Endothelial cell of umbilical vein (primary cell): ENCODE measurements around the gene SLC8A1. TPM values are rescaled to one million over a fixed set of nuclear protein-coding genes. Genes with fewer than 3 reads are reported as not detected.

Source experiments
- BruUV-seq: library from RNA; stranded (reverse); fragments of 400-500 nt; replicated peaks from 2 replicates; lab custom pipeline; 2021; lab: Mats Ljungman, UMichigan
- CTCF ChIA-PET: fragments of 300-600, 350-600 bp; sonication (Branson Sonifier 250); formaldehyde crosslinking; loops from one replicate; lab custom pipeline; 2021; ENCODE audit warnings: antibody characterized with exemption, inconsistent platforms; lab: Charles Lee
- POLR2A ChIA-PET: fragments of 300-600, 350-600 bp; sonication (Branson Sonifier 250); formaldehyde crosslinking; loops from one replicate; lab custom pipeline; 2021; ENCODE audit warnings: antibody characterized with exemption, inconsistent platforms; lab: Charles Lee
- DNase-seq: peaks from one replicate; pipeline ENCODE4 v3.0.0-alpha.2; 2011; ENCODE audit warnings: low read depth, low spot score
- FAIRE-seq: peaks from 2 replicates; lab custom pipeline; 2011; peaks lifted over from hg19 to GRCh38; lab: Jason Lieb, UNC
- H2AFZ ChIP-seq: 2 replicates; pipeline ENCODE4 v1.6.0; 2012; ENCODE audit warnings: low read depth, low read length, control low read depth, inconsistent platforms
- H3K27ac ChIP-seq: 2 replicates; pipeline ENCODE4 v1.5.1; 2011; ENCODE audit warnings: low read depth, mild to moderate bottlenecking, control low read depth, low read length, moderate library complexity; ENCODE audit not compliant: insufficient read depth
- H3K27me3 ChIP-seq, 2 experiments: 2 replicates each; pipeline versions ENCODE4 v1.6.0 to v1.6.1; 2011; ENCODE audit warnings: low read length in 2 of 2, mixed read lengths in 1 of 2; ENCODE audit not compliant: control insufficient read depth in 2 of 2, insufficient read depth in 2 of 2
- H3K36me3 ChIP-seq, 2 experiments: 2 replicates in 1 of 2; 3 replicates in 1 of 2; pipeline ENCODE4 v1.5.1; 2011; ENCODE audit warnings: low read length in 2 of 2, mild to moderate bottlenecking in 1 of 2, moderate library complexity in 1 of 2; ENCODE audit not compliant: control insufficient read depth in 2 of 2, insufficient read depth in 2 of 2; ENCODE audit errors: extremely low read depth in 1 of 2
- H3K4me1 ChIP-seq: 3 replicates; pipeline ENCODE4 v1.5.1; 2011; ENCODE audit warnings: mild to moderate bottlenecking, low read length; ENCODE audit not compliant: control insufficient read depth, insufficient read depth; ENCODE audit errors: extremely low read depth
- H3K4me2 ChIP-seq: 2 replicates; pipeline ENCODE4 v1.6.1; 2011; ENCODE audit warnings: low read length, control low read depth, mixed read lengths; ENCODE audit not compliant: insufficient read depth
- H3K4me3 ChIP-seq, 3 experiments: fragments of 200-600 bp in 1 of 3; sonication (generic), shearing (Covaris generic) in 1 of 3; replicated peaks in 1 of 3; 2 replicates each; pipeline ENCODE4 v1.5.1; 2011 to 2016; ENCODE audit warnings: control low read depth in 3 of 3, low read length in 3 of 3, mild to moderate bottlenecking in 2 of 3, inconsistent platforms in 1 of 3, low read depth in 1 of 3, moderate library complexity in 1 of 3; ENCODE audit not compliant: insufficient read depth in 1 of 3
- H3K79me2 ChIP-seq: 2 replicates; pipeline ENCODE4 v1.6.0; 2012; ENCODE audit warnings: low read length, inconsistent platforms; ENCODE audit not compliant: control insufficient read depth, insufficient read depth
- H3K9ac ChIP-seq: replicated peaks from 2 replicates; pipeline ENCODE3; 2011; ENCODE audit warnings: low read length, control low read depth; ENCODE audit not compliant: insufficient read depth; ENCODE audit errors: extremely low read depth
- H3K9me1 ChIP-seq: replicated peaks from 3 replicates; pipeline ENCODE4 v1.6.0; 2011; ENCODE audit warnings: mild to moderate bottlenecking, low read length; ENCODE audit not compliant: control insufficient read depth, insufficient read depth; ENCODE audit errors: extremely low read depth
- H3K9me3 ChIP-seq: replicated peaks from 2 replicates; pipeline ENCODE4 v1.5.1; 2012; ENCODE audit warnings: low read length, inconsistent platforms; ENCODE audit not compliant: control insufficient read depth, insufficient read depth
- H4K20me1 ChIP-seq: replicated peaks from 2 replicates; pipeline ENCODE3; 2011; ENCODE audit warnings: mild to moderate bottlenecking, low read length; ENCODE audit not compliant: control insufficient read depth, insufficient read depth; ENCODE audit errors: extremely low read depth
- EZH2 ChIP-seq: IDR thresholded peaks from 2 replicates; pipeline ENCODE4 v1.6.1; 2012; ENCODE audit warnings: borderline replicate concordance, low read depth, mild to moderate bottlenecking, moderate library complexity, low read length, inconsistent platforms; ENCODE audit not compliant: severe bottlenecking
- FOS ChIP-seq: IDR thresholded peaks from 2 replicates; pipeline ENCODE4 v1.6.1; 2011; ENCODE audit warnings: mild to moderate bottlenecking, low read length, moderate library complexity, borderline replicate concordance; ENCODE audit not compliant: insufficient read depth
- GATA2 ChIP-seq: IDR thresholded peaks from 2 replicates; pipeline ENCODE4 v1.7.0; 2011; ENCODE audit warnings: low read depth, mild to moderate bottlenecking, moderate library complexity, mixed read lengths, low read length; ENCODE audit not compliant: insufficient read length, insufficient read depth
- JUN ChIP-seq: IDR thresholded peaks from 2 replicates; pipeline ENCODE4 v1.6.1; 2011; ENCODE audit warnings: borderline replicate concordance, low read depth; ENCODE audit not compliant: insufficient read length, insufficient read depth
- MYC ChIP-seq: IDR thresholded peaks from one replicate; pipeline ENCODE4 v1.6.1; 2011; ENCODE audit warnings: mild to moderate bottlenecking, low read depth, low read length
- POLR2A ChIP-seq: IDR thresholded peaks from 2 replicates; pipeline ENCODE4 v1.6.1; 2012; ENCODE audit warnings: low read depth, mild to moderate bottlenecking, control low read depth, low read length
- POLR2AphosphoS5 ChIP-seq: IDR thresholded peaks from 2 replicates; pipeline ENCODE4 v1.6.1; 2012; ENCODE audit warnings: low read depth, mild to moderate bottlenecking, control low read depth, low read length, moderate library complexity; ENCODE audit not compliant: insufficient read depth
- dilution Hi-C: fragments of 300-500 bp; cut with MboI; formaldehyde crosslinking; loops from one replicate; pipeline ENCODE4 v1.15.0; 2019; ENCODE audit warnings: low sequenced_read_pairs; ENCODE audit not compliant: extremely low pct_ligation_motif_present
- intact Hi-C: fragments of 100-400 bp; cut with micrococcal nuclease; formaldehyde crosslinking; loops from one replicate; pipeline ENCODE4 v1.10.0; 2022
- polyA plus RNA-seq, 4 experiments: library from polyadenylated mRNA; depleted of rRNA in 3 of 4; stranded (reverse) in 3 of 4; unstranded in 1 of 4; fragments of >200 nt; gene quantifications; 2 replicates each; pipeline versions ENCODE4 v1.2.1 to v1.2.3, GENCODE V29; 2011 to 2012; ENCODE audit warnings: missing spikeins in 1 of 4
- total RNA-seq: library from RNA; stranded (reverse); gene quantifications from 2 replicates; pipeline ENCODE4 v1.2.3, GENCODE V29; 2021
- TF ChIP-seq, protein P1 (sequence below): IDR thresholded peaks from 2 replicates; pipeline ENCODE4 v1.6.1; 2011; ENCODE audit not compliant: insufficient read depth, insufficient read length
- TF ChIP-seq, protein P2 (sequence below), 2 donors: IDR thresholded peaks; 1 replicate in 1 of 2; 2 replicates in 1 of 2; pipeline ENCODE4 v1.5.1; 2011; ENCODE audit warnings: low read length in 2 of 2, mild to moderate bottlenecking in 2 of 2, moderate library complexity in 2 of 2, control low read depth in 1 of 2, inconsistent platforms in 1 of 2, low read depth in 1 of 2; ENCODE audit not compliant: insufficient read depth in 1 of 2; ENCODE audit errors: extremely low read depth in 1 of 2

The SLC8A1 gene
- total and polyA plus RNA-seq, 2 donors (not counting 3 experiments of a cell fraction or from before 2014, with no cell fraction given), result 0.19 to 1.8 TPM

DNA sequence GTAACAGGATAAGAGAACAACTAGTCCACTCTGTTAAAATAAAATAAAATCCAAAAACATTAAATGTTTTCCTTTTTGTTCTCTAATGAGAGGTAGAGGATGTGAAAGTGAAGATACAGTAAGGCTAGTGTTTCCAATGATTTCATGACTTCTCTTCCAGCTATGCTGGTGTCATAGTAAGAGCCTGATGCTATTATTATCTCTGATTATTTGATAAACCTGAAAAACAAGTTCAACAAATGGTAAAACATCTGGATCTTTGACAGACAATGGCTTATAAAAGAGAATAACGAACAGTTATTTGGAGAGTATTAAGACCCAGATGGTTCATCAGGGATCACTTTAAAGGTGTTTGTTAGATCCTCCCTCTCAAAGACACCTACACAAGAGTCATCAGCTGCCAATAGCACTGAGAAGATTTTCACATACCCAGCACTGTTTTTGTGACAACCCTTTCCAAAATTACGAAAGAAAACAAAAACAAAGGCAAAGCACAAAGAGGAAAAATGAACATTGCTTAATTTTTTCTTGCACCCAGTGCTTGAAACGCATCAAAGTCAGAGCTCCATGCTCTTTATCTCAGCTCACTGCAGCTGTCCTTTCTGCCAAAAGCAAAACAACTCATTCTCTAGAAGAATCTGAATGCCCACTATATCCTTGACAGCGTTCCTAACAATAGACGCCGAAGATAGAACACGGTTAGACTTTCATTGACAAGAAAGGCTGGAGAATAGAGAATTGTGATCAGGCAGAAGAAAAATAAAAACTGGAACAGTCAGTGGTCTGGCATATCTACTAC is 168.6 kb downstream of the SLC8A1 start:
- intact Hi-C loops (no loop called here), dilution Hi-C loops (no loop called here)
- DNase-seq (no peak), FAIRE-seq (no peak)
- Histone ChIP-seq H3K4me3 (no peak overlapping the region), H3K27ac (no peak overlapping the region), H3K4me1 (no peaks in the 10 kb centered on the region), H3K9me3 (no peaks in the 10 kb centered on the region), H3K4me2 (no peak overlapping the region), H3K79me2 (no peaks in the 10 kb centered on the region), H3K36me3 (no peaks in the 10 kb centered on the region), H3K9me1 (no peaks in the 10 kb centered on the region), H2AFZ (no peak overlapping the region), H3K27me3 (no peaks in the 10 kb centered on the region), H3K9ac (no peak overlapping the region), H4K20me1 (no peaks in the 10 kb centered on the region)
- POLR2A ChIA-PET, result no interaction called here
- no TSS peak for BruUV-seq
- TF ChIP-seq, protein P1, sequence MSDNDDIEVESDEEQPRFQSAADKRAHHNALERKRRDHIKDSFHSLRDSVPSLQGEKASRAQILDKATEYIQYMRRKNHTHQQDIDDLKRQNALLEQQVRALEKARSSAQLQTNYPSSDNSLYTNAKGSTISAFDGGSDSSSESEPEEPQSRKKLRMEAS, result no peak
- TF ChIP-seq GATA2, result no peak
- TF ChIP-seq EZH2, result no peak
- TF ChIP-seq POLR2AphosphoS5, result no peak
- no peak for TF ChIP-seq FOS
- TF ChIP-seq, protein P2, sequence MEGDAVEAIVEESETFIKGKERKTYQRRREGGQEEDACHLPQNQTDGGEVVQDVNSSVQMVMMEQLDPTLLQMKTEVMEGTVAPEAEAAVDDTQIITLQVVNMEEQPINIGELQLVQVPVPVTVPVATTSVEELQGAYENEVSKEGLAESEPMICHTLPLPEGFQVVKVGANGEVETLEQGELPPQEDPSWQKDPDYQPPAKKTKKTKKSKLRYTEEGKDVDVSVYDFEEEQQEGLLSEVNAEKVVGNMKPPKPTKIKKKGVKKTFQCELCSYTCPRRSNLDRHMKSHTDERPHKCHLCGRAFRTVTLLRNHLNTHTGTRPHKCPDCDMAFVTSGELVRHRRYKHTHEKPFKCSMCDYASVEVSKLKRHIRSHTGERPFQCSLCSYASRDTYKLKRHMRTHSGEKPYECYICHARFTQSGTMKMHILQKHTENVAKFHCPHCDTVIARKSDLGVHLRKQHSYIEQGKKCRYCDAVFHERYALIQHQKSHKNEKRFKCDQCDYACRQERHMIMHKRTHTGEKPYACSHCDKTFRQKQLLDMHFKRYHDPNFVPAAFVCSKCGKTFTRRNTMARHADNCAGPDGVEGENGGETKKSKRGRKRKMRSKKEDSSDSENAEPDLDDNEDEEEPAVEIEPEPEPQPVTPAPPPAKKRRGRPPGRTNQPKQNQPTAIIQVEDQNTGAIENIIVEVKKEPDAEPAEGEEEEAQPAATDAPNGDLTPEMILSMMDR (IDR thresholded peaks at IDR 0.05; ENCODE audit: extremely low read depth in 1 of 2, insufficient read depth in 1 of 2, low read depth in 1 of 2, low read length in 2 of 2), result no peak
- no peak for TF ChIP-seq JUN
- TF ChIP-seq MYC, result no peak
- TF ChIP-seq POLR2A, result no peak
- CTCF ChIA-PET, result interaction anchor here (0.9 to 2.2 kb wide), 2 partner anchors 9 to 11 kb away, joined by 3 to 11 read pairs; no protein-coding TSS in a partner anchor
